HepG2 (cell line): ENCODE measurements around the gene SAE1. TPM values are rescaled to one million over a fixed set of nuclear protein-coding genes. Genes with fewer than 3 reads are reported as not detected.
A peak's percentile ranks its signal among the peaks of the same experiment; 100 is the strongest.

Experiments used
- DMTF1 ChIP-seq: sonication (generic); formaldehyde crosslinking; IDR thresholded peaks from 2 replicates; pipeline ENCODE4 v1.4.0; 2020; ENCODE audit warnings: mild to moderate bottlenecking, missing genetic modification reagents
- ELF4 ChIP-seq: sonication (generic); formaldehyde crosslinking; IDR thresholded peaks from 2 replicates; pipeline ENCODE4 v1.5.0; 2020; ENCODE audit warnings: missing genetic modification reagents, mild to moderate bottlenecking, moderate library complexity, borderline replicate concordance
- PAWR ChIP-seq: sonication (generic); formaldehyde crosslinking; IDR thresholded peaks from 2 replicates; pipeline ENCODE4 v1.4.0; 2020; ENCODE audit warnings: missing genetic modification reagents, mild to moderate bottlenecking, borderline replicate concordance
- SAFB2 ChIP-seq: sonication (generic); formaldehyde crosslinking; IDR thresholded peaks from 2 replicates; pipeline ENCODE4 v1.5.1; 2020; ENCODE audit warnings: missing genetic modification reagents, low read depth, mild to moderate bottlenecking, borderline replicate concordance
- ZC3H13 ChIP-seq: sonication (generic); formaldehyde crosslinking; IDR thresholded peaks from 2 replicates; pipeline ENCODE4 v1.8.1; 2023; ENCODE audit warnings: mild to moderate bottlenecking, missing genetic modification reagents, moderate library complexity
- ZNF143 ChIP-seq: sonication (generic); formaldehyde crosslinking; IDR thresholded peaks from 2 replicates; pipeline ENCODE4 v1.4.0; 2020; ENCODE audit warnings: missing genetic modification reagents
- ZNF224 ChIP-seq: sonication (generic); formaldehyde crosslinking; IDR thresholded peaks from 2 replicates; pipeline ENCODE4 v1.5.0; 2020; ENCODE audit warnings: mild to moderate bottlenecking, missing genetic modification reagents
- ZNF318 ChIP-seq: sonication (generic); formaldehyde crosslinking; IDR thresholded peaks from 2 replicates; pipeline ENCODE4 v1.4.0; 2020; ENCODE audit warnings: mild to moderate bottlenecking, missing genetic modification reagents
- ZNF543 ChIP-seq: sonication (generic); formaldehyde crosslinking; IDR thresholded peaks from 2 replicates; pipeline ENCODE4 v1.4.0; 2020; ENCODE audit warnings: mild to moderate bottlenecking, missing genetic modification reagents
- ZNF597 ChIP-seq: sonication (generic); formaldehyde crosslinking; IDR thresholded peaks from 2 replicates; pipeline ENCODE4 v1.5.0; 2020; ENCODE audit warnings: missing genetic modification reagents
- ZSCAN29 ChIP-seq: sonication (generic); formaldehyde crosslinking; conservative IDR thresholded peaks from 2 replicates; pipeline ENCODE4 v1.4.0; 2020; ENCODE audit warnings: mild to moderate bottlenecking, missing genetic modification reagents
- ZZZ3 ChIP-seq: sonication (generic); formaldehyde crosslinking; IDR thresholded peaks from 2 replicates; pipeline ENCODE4 v1.4.0; 2020; ENCODE audit warnings: missing genetic modification reagents, mild to moderate bottlenecking, borderline replicate concordance
- polyA plus RNA-seq, 8 experiments: library from polyadenylated mRNA; depleted of rRNA in 3 of 8; stranded (reverse) in 7 of 8; unstranded in 1 of 8; fragments of >200 nt; fragmentation: Illumina TruSeq in 4 of 8; extraction: Trizol in 4 of 8; gene quantifications; 2 replicates each; pipeline versions ENCODE4 v1.2.1 to v1.2.3, GENCODE V29; 2011 to 2016; ENCODE audit warnings: low read depth in 4 of 8, missing spikeins in 1 of 8, mixed read lengths in 1 of 8; ENCODE audit not compliant: insufficient read depth in 1 of 8
- total RNA-seq, 5 experiments: library from RNA; depleted of rRNA; stranded (reverse); fragments of >200 nt; fragmentation: Illumina TruSeq; extraction: Trizol; gene quantifications; 2 replicates each; pipeline ENCODE4 v1.2.3, GENCODE V29; 2016; ENCODE audit warnings: low read depth in 1 of 5
- TF ChIP-seq, protein P1 (sequence below): sonication (generic); formaldehyde crosslinking; IDR thresholded peaks from 2 replicates; pipeline ENCODE4; 2020; ENCODE audit warnings: missing genetic modification reagents, mild to moderate bottlenecking, borderline replicate concordance

SAE1 gene
- total and polyA plus RNA-seq, 2 of the 13 experiments (the other 11 are each of a cell fraction or from before 2014, with no cell fraction given), result 87.6 to 197 TPM

DNA sequence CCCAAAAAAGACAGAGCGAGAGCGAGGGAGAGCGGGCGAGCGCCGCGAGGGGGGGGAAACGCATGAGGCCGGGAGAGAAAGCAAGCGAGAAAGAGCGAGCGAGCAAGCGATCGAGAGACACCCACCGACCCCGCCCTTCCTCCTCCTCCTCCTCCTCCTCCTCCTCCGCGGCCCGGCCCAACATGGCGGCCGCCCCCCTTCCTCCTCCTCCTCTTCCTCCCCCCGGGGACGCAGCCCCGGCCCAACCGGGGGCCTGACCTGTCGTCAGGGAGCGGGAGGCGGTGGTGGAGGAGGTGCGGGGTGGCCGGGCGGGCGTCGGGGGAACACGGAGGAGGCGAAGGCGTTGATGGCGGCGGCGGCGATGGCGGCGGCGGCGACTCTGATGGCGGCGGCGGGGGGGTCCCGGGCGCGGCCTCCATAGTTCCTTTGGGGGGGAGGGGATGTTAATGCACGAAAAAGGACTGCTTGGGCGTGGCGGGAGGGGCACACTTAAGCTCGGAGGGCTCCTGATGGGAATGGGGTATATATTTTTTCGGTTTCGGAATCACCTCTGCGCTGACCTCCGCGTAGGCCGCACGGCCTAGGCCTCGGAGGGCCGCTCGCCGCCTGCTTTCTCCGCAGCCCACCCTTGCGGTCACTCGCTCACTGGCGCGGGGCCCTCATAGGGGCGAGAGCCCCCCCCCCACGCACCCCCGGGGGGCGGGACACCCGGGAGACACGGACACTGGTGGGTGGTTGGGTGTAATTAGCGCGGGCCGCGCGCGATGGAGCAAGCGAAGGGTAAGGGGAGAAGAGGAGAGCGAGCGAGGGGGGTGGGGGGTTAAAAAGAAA lies 18.3 kb upstream of the SAE1 start (continued):
- TF ChIP-seq DMTF1 (CRISPR knock-in tag), result no peak
- no peak for TF ChIP-seq PAWR (CRISPR knock-in tag)
- TF ChIP-seq ZNF543 (CRISPR knock-in tag), result no peak
- no peak for TF ChIP-seq ZNF143 (CRISPR knock-in tag)
- no peak for TF ChIP-seq ZZZ3 (CRISPR knock-in tag)
- TF ChIP-seq ZC3H13, result peak; percentile 71; the same call in 1 of the 2 replicates
- TF ChIP-seq ELF4 (CRISPR knock-in tag), result no peak
- TF ChIP-seq SAFB2 (CRISPR knock-in tag), result no peak
- TF ChIP-seq ZNF597 (CRISPR knock-in tag), result no peak
- peak; percentile 70; the same call in 1 of the 2 replicates for TF ChIP-seq ZNF224 (CRISPR knock-in tag)
- no peak for TF ChIP-seq ZSCAN29 (CRISPR knock-in tag)
- TF ChIP-seq, protein P1, sequence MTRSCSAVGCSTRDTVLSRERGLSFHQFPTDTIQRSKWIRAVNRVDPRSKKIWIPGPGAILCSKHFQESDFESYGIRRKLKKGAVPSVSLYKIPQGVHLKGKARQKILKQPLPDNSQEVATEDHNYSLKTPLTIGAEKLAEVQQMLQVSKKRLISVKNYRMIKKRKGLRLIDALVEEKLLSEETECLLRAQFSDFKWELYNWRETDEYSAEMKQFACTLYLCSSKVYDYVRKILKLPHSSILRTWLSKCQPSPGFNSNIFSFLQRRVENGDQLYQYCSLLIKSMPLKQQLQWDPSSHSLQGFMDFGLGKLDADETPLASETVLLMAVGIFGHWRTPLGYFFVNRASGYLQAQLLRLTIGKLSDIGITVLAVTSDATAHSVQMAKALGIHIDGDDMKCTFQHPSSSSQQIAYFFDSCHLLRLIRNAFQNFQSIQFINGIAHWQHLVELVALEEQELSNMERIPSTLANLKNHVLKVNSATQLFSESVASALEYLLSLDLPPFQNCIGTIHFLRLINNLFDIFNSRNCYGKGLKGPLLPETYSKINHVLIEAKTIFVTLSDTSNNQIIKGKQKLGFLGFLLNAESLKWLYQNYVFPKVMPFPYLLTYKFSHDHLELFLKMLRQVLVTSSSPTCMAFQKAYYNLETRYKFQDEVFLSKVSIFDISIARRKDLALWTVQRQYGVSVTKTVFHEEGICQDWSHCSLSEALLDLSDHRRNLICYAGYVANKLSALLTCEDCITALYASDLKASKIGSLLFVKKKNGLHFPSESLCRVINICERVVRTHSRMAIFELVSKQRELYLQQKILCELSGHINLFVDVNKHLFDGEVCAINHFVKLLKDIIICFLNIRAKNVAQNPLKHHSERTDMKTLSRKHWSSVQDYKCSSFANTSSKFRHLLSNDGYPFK (CRISPR knock-in tag), result peak; percentile 97
- TF ChIP-seq ZNF318, result no peak
